ENCODE measurements around the gene APEH.

- TF ChIP-seq, protein P1, sequence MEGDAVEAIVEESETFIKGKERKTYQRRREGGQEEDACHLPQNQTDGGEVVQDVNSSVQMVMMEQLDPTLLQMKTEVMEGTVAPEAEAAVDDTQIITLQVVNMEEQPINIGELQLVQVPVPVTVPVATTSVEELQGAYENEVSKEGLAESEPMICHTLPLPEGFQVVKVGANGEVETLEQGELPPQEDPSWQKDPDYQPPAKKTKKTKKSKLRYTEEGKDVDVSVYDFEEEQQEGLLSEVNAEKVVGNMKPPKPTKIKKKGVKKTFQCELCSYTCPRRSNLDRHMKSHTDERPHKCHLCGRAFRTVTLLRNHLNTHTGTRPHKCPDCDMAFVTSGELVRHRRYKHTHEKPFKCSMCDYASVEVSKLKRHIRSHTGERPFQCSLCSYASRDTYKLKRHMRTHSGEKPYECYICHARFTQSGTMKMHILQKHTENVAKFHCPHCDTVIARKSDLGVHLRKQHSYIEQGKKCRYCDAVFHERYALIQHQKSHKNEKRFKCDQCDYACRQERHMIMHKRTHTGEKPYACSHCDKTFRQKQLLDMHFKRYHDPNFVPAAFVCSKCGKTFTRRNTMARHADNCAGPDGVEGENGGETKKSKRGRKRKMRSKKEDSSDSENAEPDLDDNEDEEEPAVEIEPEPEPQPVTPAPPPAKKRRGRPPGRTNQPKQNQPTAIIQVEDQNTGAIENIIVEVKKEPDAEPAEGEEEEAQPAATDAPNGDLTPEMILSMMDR (IDR thresholded peaks at IDR 0.05) = no peak
- no peak for TF ChIP-seq POLR2A (IDR thresholded peaks at IDR 0.05)
Observed at GRCh38 chr3:49721896-49722781, 48.0 kb downstream of the APEH start.
